ENCODE measurements around the gene BHLHE23. TPM values are rescaled to one million over a fixed set of nuclear protein-coding genes. Genes with fewer than 3 reads are reported as not detected.

Gene BHLHE23
- total RNA-seq, 2 experiments from 2014 or later = not detected

DNA sequence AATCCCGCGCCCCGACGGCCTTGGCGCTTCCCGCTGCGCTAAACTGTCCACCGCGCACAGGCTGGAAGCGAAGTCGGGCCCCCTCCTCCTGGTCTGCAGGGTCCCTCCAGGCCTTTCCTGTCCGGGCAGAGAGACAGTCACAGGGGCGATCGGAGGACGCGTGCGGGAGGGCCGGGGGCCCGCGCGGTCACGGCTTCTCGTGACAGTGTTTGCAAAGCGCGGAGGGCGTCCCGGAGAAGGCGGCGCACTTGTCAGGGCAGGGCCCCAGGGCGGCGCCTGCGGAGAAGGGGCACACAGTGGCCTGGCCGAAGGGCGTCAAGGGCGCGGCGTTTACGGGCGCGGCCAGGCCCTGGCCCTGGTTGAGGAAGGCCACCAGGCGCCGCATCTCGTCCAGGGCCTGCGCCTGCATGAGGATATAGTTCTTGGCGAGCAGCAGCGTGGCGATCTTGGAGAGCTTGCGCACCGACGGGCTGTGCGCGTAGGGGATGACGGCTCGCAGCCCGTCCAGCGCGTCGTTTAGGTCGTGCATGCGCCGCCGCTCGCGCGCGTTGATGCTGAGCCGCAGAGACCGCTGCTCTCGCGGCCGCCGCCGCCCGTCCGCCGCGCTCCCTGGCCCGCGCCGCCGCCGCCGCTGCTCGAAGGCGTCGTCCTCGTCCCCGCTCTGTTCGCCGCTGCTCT, 763 bp downstream of the BHLHE23 start:
- Histone ChIP-seq H3K9me3 (ENCODE audit: low read length) (no peaks in the 10 kb centered on the region), H3K79me2 (ENCODE audit: insufficient read depth, low read depth, low read length) (no peaks in the 10 kb centered on the region), H3K4me1 (ENCODE audit: insufficient read depth, low read length, poor library complexity, severe bottlenecking) (peaks cover 4% of the 10 kb centered on the region), H3K36me3 (ENCODE audit: insufficient read depth, low read length) (no peaks in the 10 kb centered on the region), H3K9me2 (ENCODE audit: insufficient read depth, low read length) (no peaks in the 10 kb centered on the region), H3K4me3 (ENCODE audit: low read depth, low read length, poor library complexity, severe bottlenecking) (no peak overlapping the region), H4K20me1 (ENCODE audit: insufficient read depth, low read length) (no peaks in the 10 kb centered on the region), H3K4me2 (ENCODE audit: low read length) (no peak overlapping the region), H2AFZ (ENCODE audit: low read length) (no peak overlapping the region), H3K27ac (ENCODE audit: low read depth, low read length, poor library complexity, severe bottlenecking) (no peak overlapping the region)
- BruUV-seq (replicated peaks) = no TSS peak
- CTCF ChIA-PET (ENCODE audit: unreplicated experiment) = no interaction called here
- intact Hi-C loops (cut with micrococcal nuclease; ENCODE audit: unreplicated experiment) = loop anchor here (10.0 kb wide), 1 partner anchor 51 kb away; the partner anchor contains the start of gene SLC17A9
- TF ChIP-seq EZH2phosphoT487 (IDR thresholded peaks at IDR 0.05; ENCODE audit: borderline replicate concordance, low read depth, low read length) = no peak
- TF ChIP-seq, protein P1, sequence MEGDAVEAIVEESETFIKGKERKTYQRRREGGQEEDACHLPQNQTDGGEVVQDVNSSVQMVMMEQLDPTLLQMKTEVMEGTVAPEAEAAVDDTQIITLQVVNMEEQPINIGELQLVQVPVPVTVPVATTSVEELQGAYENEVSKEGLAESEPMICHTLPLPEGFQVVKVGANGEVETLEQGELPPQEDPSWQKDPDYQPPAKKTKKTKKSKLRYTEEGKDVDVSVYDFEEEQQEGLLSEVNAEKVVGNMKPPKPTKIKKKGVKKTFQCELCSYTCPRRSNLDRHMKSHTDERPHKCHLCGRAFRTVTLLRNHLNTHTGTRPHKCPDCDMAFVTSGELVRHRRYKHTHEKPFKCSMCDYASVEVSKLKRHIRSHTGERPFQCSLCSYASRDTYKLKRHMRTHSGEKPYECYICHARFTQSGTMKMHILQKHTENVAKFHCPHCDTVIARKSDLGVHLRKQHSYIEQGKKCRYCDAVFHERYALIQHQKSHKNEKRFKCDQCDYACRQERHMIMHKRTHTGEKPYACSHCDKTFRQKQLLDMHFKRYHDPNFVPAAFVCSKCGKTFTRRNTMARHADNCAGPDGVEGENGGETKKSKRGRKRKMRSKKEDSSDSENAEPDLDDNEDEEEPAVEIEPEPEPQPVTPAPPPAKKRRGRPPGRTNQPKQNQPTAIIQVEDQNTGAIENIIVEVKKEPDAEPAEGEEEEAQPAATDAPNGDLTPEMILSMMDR (conservative IDR thresholded peaks at IDR 0.05; ENCODE audit: low read length) = no peak
- POLR2A ChIA-PET = no interaction called here
- no peak for DNase-seq (ENCODE audit: low spot score)

DNA sequence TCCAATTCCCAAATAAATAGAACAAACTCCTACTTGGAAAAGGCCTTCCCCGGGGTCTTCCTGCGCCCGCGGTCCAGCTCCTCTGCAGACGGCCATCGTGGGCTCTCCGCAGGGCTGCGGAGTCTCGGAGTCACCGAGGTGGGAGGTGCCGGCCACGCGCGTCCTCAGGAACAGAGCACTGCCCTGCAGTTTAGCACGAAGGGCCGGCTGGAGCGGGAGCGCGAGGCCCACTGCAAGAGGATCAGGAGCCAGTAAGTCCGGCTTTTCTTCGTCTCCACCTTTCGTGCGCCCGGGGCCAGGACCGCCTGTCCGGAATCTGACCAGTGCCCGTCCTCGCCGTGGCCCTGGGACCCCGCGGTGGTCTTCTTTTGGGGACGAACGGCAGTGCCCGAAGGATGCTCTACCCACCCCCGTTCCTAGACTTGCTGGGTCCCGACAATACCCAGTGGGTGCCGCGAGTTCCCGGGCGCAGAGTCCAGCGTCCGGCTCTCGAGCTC, 1.4 kb downstream of the BHLHE23 start:
- Histone ChIP-seq H3K9me3 (ENCODE audit: low read length) (no peaks in the 10 kb centered on the region), H3K4me3 (ENCODE audit: low read depth, low read length, poor library complexity, severe bottlenecking) (no peak overlapping the region), H3K79me2 (ENCODE audit: insufficient read depth, low read depth, low read length) (no peaks in the 10 kb centered on the region), H3K4me1 (ENCODE audit: insufficient read depth, low read length, poor library complexity, severe bottlenecking) (peaks cover 4% of the 10 kb centered on the region), H3K36me3 (ENCODE audit: insufficient read depth, low read length) (no peaks in the 10 kb centered on the region), H3K9me2 (ENCODE audit: insufficient read depth, low read length) (no peaks in the 10 kb centered on the region), H3K27ac (ENCODE audit: low read depth, low read length, poor library complexity, severe bottlenecking) (no peak overlapping the region), H3K4me2 (ENCODE audit: low read length) (no peak overlapping the region), H4K20me1 (ENCODE audit: insufficient read depth, low read length) (no peaks in the 10 kb centered on the region), H2AFZ (ENCODE audit: low read length) (no peak overlapping the region)
- TF ChIP-seq EZH2phosphoT487 (IDR thresholded peaks at IDR 0.05; ENCODE audit: borderline replicate concordance, low read depth, low read length) = no peak
- TF ChIP-seq, protein P1 (conservative IDR thresholded peaks at IDR 0.05; ENCODE audit: low read length) = no peak
- POLR2A ChIA-PET = no interaction called here
- intact Hi-C loops (cut with micrococcal nuclease; ENCODE audit: unreplicated experiment) = loop anchor here (10.0 kb wide), 1 partner anchor 51 kb away; the partner anchor contains the start of gene SLC17A9
- BruUV-seq (replicated peaks) = no TSS peak
- DNase-seq (ENCODE audit: low spot score) = no peak
- CTCF ChIA-PET (ENCODE audit: unreplicated experiment) = no interaction called here

All from OCI-LY7 (cell line).